ENCODE results near the gene PCYT2.

The PCYT2 gene

DNA sequence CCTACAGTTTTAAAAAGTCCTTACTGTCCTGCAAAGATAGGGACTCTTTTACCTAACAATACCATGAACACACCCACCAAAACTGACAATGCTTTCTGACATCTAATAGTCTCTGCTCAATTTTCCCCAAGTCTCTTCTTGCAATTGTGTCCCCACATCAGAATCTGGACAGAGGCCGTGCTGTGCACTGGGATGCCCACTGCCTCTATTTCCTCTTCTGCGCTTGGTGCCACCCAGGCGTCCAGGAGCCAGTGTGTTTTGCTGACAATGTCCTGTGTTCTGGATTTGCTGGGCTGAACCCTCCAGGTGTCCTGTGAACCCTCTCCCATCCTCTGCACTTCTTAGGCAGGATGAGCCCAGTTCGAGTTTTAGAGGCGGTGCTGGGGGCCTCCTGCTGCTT is 33.6 kb downstream of the PCYT2 start:
- H3K4me3 ChIP-seq (replicated peaks; ENCODE audit: insufficient read depth, low read length), result no peak overlapping the region
- H3K27me3 ChIP-seq (ENCODE audit: insufficient read depth, poor library complexity, severe bottlenecking), result no peaks in the 10 kb centered on the region
- no peak overlapping the region for H3K27ac ChIP-seq (replicated peaks)
- no peak for DNase-seq (ENCODE audit: low read depth in 1 of 2, low spot score in 1 of 2)
- TF ChIP-seq GABPA (IDR thresholded peaks at IDR 0.05; ENCODE audit: low read depth), result no peak
- peak; percentile 53; the same call in 1 of the 2 replicates for TF ChIP-seq POLR2AphosphoS5 (IDR thresholded peaks at IDR 0.05; ENCODE audit: low read depth)

GRCh38 chr17:81871387-81872230 is 39.6 kb downstream of the PCYT2 start:
- peak overlapping the region; percentile 87 for H3K4me3 ChIP-seq (replicated peaks; ENCODE audit: insufficient read depth, low read length)
- peak; percentile 91 for DNase-seq (ENCODE audit: low read depth in 1 of 2, low spot score in 1 of 2)
- TF ChIP-seq CTCF (IDR thresholded peaks at IDR 0.05; ENCODE audit: insufficient read depth, low read length), result no peak
- peak; percentile 73 for TF ChIP-seq POLR2AphosphoS5 (IDR thresholded peaks at IDR 0.05; ENCODE audit: low read depth)
- no peak; the same call in 1 of the 2 replicates for TF ChIP-seq GABPA (IDR thresholded peaks at IDR 0.05; ENCODE audit: low read depth)
- TF ChIP-seq SPI1 (IDR thresholded peaks at IDR 0.05; ENCODE audit: borderline replicate concordance, low read depth), result peak; percentile 78; the same call in 1 of the 2 replicates
- TF ChIP-seq REST (IDR thresholded peaks at IDR 0.05; ENCODE audit: insufficient replicate concordance, low read depth), result no peak
- H3K27me3 ChIP-seq (ENCODE audit: insufficient read depth, poor library complexity, severe bottlenecking), result no peaks in the 10 kb centered on the region
- peak overlapping the region; percentile 98 for H3K27ac ChIP-seq (replicated peaks)

DNA sequence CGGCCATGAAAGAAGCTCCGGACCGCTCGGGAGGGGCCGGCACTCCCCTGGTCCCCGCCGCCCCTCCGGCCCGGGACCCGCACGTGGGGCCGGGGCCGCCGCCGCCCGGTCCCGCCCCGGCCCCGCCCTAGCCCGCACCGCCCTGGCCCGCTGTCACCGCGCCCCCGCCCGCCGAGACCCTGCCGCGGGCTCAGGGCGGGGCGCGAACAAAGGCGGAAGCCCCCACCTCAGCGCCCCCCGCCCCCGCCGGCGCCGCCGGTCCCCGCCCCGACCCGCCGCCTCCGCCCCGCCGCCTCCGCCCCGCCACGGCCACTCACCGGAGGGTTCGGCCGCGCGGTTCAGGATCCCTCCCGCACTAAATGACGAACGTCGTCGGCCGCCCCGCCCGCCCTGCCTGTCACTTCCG is 40.2 kb downstream of the PCYT2 start, which contains the start of gene ARHGDIA:
TSS of gene ARHGDIA (minus strand) at position 357 of the 406 bp plus-strand sequence. CDS start 1,407 bp downstream, outside the sequence.
- H3K4me3 ChIP-seq (replicated peaks; ENCODE audit: insufficient read depth, low read length), result peak within 1 kb of the TSS; percentile 87
- DNase-seq (ENCODE audit: low read depth in 1 of 2, low spot score in 1 of 2), result no peak
- H3K27me3 ChIP-seq (ENCODE audit: insufficient read depth, poor library complexity, severe bottlenecking), result no peaks in the 10 kb centered on the region
- peak within 1 kb of the TSS; percentile 98 for H3K27ac ChIP-seq (replicated peaks)
- peak; percentile 73; the same call in 1 of the 2 replicates for TF ChIP-seq GABPA (IDR thresholded peaks at IDR 0.05; ENCODE audit: low read depth)
- TF ChIP-seq CTCF (IDR thresholded peaks at IDR 0.05; ENCODE audit: insufficient read depth, low read length), result no peak
- no peak for TF ChIP-seq SPI1 (IDR thresholded peaks at IDR 0.05; ENCODE audit: borderline replicate concordance, low read depth)
- TF ChIP-seq POLR2AphosphoS5 (IDR thresholded peaks at IDR 0.05; ENCODE audit: low read depth), result no peak
- no peak for TF ChIP-seq REST (IDR thresholded peaks at IDR 0.05; ENCODE audit: insufficient replicate concordance, low read depth)

DNA sequence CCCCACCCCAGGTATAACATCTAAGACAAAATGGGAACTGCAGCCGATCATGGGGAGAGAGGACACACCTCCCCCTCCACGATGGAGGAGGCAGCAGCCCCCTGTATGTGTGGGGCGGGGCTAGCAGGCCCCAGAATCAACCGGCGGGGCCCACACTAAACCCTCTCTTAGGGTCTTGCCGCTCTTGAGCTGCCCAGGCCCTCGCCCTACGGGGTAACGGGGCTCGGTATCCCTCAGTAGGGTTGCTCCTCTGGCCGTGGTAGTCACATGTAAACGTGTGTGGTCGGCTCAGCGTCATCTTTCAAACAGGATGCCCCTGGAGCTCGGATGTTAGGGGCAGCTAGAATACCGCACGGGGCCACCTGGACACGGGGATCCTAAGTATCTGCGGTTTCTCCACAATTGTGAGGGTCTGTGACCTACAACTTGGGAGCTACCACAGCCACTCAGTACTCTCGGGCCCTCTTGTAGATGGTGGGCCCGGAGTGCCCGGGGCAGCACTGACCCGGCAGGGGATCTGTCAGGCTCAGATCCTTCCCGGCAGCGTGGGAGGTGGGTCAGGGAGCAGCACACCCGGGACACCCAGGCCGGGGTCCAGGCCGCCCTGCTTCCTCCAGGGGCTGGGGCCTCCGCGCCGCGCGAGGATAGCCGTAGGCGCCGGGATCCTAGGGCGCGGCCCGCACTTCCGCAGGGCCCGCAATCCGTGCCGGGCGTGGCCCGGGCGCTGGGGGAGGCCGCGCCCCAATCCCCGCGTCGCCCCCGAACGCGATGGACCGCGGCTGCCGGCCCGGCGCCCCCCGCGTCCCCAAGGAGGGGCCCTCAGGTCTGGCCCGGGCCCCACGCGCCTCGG is 40.8 kb downstream of the PCYT2 start:
- peak in 1 of 2 experiments; percentile 39 for DNase-seq (ENCODE audit: low read depth in 1 of 2, low spot score in 1 of 2)
- TF ChIP-seq CTCF (IDR thresholded peaks at IDR 0.05; ENCODE audit: insufficient read depth, low read length) (no peak), REST (IDR thresholded peaks at IDR 0.05; ENCODE audit: insufficient replicate concordance, low read depth) (no peak), POLR2AphosphoS5 (IDR thresholded peaks at IDR 0.05; ENCODE audit: low read depth) (peak; percentile 46; the same call in 1 of the 2 replicates), SPI1 (IDR thresholded peaks at IDR 0.05; ENCODE audit: borderline replicate concordance, low read depth) (peak; percentile 26; the same call in 1 of the 2 replicates)
- peak overlapping the region; percentile 93 for H3K27ac ChIP-seq (replicated peaks)

More for the DNA sequence above, 40.8 kb downstream of the PCYT2 start:
- H3K27me3 ChIP-seq (ENCODE audit: insufficient read depth, poor library complexity, severe bottlenecking), result no peaks in the 10 kb centered on the region
- peak overlapping the region; percentile 87 for H3K4me3 ChIP-seq (replicated peaks; ENCODE audit: insufficient read depth, low read length)

All from HL-60 (cell line).